Inferior parietal cortex (tissue), 1 donor: ENCODE results near the gene PCDHA12.
"Not testable (repeated sequence)": the region's sequence is repeated elsewhere in the genome, so short reads cannot be mapped to it uniquely, and the experiment has no call there.

Source experiments
- DNase-seq: peaks from one replicate; pipeline ENCODE4 v3.0.0-alpha.2; 2016; ENCODE audit errors: extremely low spot score

The PCDHA12 gene

DNA sequence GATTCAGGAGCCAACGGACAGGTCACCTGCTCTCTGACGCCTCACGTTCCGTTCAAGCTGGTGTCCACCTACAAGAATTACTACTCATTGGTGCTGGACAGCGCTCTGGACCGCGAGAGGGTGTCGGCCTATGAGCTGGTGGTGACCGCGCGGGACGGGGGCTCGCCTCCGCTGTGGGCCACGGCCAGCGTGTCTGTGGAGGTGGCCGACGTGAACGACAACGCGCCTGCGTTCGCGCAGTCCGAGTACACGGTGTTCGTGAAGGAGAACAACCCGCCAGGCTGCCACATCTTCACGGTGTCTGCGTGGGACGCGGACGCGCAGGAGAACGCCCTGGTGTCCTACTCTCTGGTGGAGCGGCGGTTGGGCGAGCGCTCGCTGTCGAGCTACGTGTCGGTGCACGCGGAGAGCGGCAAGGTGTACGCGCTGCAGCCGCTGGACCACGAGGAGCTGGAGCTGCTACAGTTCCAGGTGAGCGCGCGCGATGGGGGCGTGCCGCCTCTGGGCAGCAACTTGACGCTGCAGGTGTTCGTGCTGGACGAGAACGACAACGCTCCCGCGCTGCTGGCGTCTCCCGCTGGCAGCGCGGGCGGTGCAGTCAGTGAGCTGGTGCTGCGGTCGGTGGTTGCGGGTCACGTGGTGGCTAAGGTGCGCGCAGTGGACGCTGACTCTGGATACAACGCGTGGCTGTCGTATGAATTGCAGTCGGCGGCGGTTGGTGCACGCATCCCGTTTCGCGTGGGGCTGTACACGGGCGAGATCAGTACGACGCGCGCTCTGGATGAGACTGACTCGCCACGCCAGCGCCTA, 17.7 kb upstream of the PCDHA12 start:
- DNase-seq: no peak

DNA sequence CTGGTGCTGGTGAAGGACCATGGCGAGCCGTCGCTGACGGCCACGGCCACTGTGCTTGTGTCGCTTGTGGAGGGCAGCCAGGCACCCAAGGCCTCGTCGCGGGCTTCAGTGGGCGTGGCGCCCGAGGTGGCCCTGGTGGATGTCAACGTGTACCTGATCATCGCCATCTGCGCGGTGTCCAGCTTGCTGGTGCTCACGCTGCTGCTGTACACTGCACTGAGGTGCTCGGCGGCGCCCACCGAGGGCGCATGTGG, 17.2 kb upstream of the PCDHA12 start:
- DNase-seq: no peak

DNA sequence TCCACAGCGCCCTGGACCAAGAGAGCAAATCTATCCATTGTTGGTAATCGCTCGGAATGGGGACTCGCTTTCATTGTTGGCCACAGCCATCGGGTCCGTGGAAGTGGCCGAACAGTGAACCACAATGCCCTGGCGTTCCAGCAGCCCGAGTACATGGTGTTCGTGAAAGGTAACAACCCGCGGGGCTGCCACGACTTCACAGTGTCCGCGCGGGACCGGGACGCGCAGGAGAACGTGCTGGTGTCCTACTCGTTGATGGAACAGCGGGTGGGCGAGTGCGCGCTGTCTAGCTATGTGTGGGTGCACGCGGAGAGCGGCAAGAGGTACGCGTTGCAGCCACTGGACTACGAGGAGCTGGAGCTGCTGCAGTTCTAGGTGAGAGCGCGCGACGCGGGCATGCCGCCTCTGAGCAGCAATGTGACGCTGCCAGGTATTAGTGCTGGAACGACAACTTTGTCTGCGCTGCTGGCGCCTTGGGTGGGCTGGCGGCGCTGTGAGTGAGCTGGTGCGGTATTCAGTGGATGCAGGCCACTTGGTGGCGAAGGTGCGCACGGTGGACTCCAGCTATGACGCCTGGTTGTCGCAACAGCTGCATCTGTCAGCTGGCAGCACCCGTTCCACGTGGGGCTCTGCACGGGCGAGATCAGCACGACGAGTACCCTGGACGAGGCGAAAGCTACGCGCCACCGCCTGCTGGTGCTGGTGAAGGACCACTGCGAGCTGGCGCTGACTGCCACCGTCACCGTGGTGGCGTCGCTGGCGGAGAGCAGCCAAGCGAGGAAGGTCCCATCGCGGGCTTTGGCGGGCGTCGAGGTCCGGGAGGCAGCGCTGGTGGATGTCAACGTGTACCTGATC, 12.4 kb upstream of the PCDHA12 start:
- DNase-seq: no peak

DNA sequence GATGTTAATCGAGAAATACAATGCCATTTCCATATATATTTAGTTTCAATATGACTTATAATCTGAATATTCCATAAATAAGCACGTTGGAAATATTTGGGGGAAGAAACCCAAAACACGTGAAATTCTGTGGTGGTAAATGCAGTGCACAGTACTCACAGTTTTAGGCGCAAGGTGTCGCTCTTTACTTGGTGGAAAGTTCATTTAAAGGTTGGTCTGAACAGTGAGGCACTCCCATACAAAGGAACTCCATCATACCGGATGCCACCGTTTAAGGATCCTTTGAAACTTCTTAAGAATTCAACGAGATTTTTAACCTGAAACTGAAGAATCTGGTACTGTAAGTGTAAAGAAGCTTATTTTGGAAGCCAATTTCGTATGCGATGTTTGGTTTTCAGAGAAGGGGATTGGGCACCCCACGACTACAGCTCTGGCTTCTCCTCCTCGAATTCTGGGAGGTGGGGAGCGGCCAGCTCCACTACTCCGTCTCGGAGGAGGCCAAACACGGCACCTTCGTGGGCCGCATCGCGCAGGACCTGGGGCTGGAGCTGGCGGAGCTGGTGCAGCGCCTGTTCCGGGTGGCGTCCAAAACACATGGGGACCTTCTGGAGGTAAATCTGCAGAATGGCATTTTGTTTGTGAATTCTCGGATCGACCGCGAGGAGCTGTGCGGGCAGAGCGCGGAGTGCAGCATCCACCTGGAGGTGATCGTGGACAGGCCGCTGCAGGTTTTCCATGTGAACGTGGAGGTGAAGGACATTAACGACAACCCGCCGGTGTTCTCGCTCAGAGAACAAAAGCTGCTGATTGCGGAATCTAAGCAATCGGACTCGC, 6.2 kb upstream of the PCDHA12 start, which contains the start of gene PCDHA11:
PCDHA11 (plus strand) TSS at position 237 of the 834 bp plus-strand sequence; CDS start at position 384, 147 bp downstream.
- DNase-seq: peak; percentile 62

DNA sequence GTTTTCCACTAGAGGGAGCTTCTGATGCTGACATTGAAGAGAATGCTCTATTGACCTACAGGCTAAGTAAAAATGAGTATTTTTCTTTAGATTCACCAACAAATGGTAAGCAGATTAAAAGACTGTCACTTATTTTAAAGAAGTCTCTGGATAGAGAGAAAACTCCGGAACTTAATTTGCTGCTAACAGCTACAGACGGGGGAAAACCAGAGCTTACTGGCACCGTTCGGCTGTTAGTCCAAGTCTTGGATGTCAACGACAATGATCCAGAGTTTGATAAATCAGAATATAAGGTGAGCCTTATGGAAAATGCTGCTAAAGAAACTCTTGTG, 5.6 kb upstream of the PCDHA12 start:
- DNase-seq: peak; percentile 55

DNA sequence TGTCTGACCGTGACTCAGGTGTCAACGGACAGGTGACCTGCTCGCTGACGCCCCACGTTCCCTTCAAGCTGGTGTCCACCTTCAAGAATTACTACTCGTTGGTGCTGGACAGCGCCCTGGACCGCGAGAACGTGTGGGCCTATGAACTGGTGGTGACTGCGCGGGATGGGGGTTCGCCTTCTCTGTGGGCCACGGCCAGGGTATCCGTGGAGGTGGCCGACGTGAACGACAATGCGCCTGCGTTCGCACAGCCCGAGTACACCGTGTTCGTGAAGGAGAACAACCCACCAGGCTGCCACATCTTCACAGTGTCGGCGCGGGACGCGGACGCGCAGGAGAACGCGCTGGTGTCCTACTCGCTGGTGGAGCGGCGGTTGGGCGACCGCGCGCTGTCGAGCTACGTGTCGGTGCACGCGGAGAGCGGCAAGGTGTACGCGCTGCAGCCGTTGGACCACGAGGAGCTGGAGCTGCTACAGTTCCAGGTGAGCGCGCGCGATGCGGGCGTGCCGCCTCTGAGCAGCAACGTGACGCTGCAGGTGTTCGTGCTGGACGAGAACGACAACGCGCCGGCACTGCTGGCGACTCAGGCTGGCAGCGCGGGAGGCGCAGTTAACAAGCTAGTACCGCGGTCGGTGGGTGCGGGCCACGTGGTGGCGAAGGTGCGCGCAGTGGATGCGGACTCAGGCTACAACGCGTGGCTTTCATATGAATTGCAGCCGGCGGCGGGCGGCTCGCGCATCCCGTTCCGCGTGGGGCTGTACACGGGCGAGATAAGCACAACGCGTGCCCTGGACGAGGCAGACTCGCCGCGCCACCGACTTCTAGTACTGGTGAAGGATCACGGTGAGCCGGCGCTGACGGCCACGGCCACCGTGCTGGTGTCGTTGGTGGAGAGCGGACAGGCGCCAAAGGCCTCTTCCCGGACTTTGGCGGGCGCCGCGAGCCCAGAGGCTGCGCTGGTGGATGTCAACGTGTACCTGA, 4.6 kb upstream of the PCDHA12 start:
- no peak for DNase-seq

DNA sequence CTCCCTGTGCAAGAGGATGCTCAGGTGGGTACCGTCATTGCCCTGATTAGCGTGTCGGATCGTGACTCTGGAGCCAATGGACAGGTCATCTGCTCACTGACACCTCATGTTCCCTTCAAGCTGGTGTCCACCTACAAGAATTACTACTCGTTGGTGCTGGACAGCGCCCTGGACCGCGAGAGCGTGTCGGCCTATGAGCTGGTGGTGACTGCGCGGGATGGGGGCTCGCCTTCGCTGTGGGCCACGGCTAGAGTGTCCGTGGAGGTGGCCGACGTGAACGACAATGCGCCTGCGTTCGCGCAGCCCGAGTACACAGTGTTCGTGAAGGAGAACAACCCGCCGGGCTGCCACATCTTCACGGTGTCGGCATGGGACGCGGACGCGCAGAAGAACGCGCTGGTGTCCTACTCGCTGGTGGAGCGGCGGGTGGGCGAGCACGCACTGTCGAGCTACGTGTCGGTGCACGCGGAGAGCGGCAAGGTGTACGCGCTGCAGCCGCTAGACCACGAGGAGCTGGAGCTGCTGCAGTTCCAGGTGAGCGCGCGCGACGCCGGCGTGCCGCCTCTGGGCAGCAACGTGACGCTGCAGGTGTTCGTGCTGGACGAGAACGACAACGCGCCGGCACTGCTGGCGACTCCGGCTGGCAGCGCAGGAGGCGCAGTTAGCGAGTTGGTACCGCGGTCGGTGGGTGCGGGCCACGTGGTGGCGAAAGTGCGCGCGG, 1.6 kb downstream of the PCDHA12 start:
- DNase-seq: not testable (repeated sequence)

DNA sequence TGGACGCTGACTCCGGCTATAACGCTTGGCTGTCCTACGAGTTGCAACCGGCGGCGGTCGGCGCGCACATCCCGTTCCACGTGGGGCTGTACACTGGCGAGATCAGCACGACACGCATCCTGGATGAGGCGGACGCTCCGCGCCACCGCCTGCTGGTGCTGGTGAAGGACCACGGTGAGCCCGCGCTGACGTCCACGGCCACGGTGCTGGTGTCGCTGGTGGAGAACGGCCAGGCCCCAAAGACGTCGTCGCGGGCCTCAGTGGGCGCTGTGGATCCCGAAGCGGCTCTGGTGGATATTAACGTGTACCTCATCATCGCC, 2.1 kb downstream of the PCDHA12 start:
- no peak for DNase-seq

DNA sequence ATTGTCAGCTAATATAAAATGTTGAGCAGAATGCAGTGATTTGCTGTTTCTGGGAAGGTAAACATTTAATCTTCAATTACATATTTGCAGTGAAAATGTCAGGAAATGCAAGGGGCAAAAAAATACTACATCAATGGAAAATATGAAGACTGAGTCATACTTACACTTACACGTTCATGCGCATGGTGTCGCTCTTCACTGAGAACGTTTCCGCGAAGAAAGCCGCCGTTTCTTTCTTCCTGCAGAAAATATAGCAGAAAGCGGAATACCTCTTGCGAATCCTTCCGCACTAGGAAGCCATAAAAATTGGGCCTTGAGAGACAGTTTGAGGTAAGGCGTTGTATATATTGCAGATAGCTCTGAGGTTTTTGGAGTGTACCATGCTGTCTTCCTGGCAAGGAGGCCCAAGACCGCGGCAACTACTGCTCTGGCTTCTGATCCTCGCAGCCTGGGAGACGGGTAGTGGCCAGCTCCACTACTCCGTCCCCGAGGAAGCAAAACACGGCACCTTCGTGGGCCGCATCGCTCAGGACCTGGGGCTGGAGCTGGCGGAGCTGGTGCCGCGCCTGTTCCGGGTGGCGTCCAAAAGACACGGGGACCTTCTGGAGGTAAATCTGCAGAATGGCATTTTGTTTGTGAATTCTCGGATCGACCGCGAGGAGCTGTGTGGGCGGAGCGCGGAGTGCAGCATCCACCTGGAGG, 6.9 kb downstream of the PCDHA12 start, which contains the start of gene PCDHA13:
PCDHA13 (plus strand) TSS at position 236 of the 702 bp plus-strand sequence; CDS start at position 381, 145 bp downstream.
- DNase-seq: no peak

DNA sequence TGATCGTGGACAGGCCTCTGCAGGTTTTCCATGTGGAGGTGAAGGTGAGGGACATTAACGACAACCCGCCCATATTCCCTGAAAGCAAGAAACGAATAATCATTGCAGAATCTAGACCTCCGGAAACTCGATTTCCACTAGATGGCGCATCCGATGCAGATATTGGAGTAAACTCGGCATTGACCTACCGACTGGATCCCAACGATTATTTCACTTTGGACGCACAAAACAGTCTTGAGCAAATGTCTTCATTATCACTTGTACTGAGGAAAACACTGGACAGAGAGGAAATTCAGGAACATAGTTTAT, 7.4 kb downstream of the PCDHA12 start:
- peak; percentile 33 for DNase-seq

DNA sequence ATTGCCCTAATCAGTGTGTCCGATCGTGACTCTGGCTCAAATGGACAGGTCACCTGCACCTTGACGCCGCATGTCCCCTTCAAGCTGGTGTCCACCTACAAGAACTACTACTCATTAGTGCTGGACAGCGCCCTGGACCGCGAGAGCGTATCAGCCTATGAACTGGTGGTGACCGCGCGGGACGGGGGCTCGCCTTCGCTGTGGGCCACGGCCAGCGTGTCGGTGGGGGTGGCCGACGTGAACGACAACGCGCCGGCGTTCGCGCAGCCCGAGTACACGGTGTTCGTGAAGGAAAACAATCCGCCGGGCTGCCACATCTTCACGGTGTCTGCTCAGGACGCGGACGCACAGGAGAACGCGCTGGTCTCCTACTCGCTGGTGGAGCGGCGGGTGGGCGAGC, 8.3 kb downstream of the PCDHA12 start:
- no peak for DNase-seq

DNA sequence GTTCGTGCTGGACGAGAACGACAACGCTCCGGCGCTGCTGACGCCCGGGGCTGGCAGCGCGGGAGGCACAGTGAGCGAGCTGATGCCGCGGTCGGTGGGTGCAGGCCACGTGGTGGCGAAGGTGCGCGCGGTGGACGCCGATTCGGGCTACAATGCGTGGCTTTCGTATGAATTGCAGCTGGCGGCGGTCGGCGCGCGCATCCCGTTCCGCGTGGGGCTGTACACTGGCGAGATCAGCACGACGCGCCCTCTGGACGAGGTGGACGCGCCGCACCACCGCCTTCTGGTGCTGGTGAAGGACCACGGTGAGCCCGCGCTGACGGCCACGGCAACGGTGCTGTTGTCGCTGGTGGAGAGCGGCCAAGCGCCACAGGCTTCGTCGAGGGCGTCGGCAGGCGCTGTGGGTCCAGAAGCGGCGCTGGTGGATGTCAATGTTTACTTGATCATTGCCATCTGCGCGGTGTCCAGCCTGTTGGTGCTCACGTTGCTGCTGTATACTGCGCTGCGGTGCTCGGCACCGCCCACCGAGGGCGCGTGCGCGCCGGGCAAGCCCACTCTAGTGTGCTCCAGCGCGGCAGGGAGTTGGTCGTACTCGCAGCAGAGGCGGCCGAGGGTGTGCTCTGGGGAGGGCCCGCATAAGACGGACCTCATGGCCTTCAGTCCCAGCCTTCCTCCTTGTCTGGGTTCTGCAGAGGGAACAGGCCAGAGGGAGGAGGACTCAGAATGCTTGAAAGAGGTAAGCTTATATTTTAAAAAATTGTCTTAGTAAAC, 9.0 kb downstream of the PCDHA12 start:
- DNase-seq: no peak

DNA sequence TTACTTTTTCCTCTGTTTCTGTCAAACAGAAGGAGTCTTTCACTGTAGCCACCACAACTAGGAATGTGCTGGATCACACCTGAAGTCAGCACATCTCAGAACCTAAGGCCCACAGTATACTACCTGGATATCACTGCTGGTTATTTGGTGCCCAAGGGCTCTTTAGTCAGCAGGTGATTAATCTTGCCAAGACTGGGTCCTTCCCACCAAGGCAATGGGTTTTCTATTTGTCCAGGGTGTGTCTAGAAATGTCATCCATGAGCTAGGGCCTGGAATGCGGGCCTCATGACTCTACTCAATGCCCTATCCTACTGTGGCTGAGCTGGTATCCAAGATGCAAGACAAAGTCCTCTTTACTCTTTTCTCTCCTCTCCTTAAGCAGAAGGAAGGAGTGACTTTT, 41.2 kb downstream of the PCDHA12 start:
- DNase-seq: no peak

DNA sequence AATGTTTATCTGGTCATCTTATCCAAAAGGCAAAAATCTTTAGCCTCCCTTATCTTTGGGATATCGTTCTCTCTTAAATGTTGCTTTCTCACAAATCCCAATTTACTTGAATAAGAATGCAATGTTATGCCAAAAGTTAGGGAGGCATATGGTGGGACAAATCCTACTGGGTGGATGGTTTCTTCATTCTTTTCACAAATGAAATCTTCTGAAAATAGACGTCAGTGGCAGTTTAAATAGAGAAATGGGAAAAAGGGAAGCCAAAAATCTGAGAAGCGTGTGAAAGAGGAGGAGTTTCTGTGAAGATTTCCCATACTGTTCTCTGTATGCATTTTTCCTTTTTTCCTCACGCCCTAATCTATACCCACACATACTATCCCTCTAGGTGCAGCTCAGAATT, 48.5 kb downstream of the PCDHA12 start:
- peak; percentile 45 for DNase-seq

DNA sequence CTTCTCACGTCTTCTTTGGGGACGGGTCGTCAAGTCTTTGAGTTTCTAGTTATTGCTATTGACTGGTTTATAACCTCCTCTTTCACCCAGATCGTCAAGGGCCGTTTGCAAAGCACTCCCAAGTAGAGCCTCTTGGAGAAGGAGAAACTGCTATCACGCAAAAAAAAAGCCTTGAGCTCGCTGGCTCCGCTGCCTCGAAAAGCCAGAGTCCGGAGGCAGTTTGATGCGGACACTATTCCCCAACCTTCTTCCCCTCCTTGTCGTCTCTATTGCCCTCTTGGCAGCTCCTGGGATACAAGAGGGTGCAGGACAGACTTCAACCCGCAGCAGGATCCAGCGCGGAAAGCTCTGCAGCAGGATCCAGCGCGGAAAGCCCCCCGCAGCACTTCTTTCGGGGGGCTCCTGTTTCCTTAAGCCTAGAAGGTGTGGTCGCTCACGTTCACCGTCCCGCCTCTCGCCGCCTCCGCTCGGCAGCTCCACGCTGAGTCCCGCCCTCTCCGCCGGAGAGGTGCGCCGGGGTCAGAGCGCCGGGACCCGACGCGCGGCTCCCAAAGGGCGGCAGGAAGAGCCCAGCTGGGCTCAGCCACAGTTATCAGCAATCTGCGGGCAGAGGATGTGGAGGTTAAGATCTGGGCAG, 50.8 kb downstream of the PCDHA12 start, which contains the start of gene PCDHAC1:
PCDHAC1 (plus strand) TSS at position 494 of the 637 bp plus-strand sequence. CDS start 594 bp downstream, outside the sequence.
- no peak for DNase-seq

DNA sequence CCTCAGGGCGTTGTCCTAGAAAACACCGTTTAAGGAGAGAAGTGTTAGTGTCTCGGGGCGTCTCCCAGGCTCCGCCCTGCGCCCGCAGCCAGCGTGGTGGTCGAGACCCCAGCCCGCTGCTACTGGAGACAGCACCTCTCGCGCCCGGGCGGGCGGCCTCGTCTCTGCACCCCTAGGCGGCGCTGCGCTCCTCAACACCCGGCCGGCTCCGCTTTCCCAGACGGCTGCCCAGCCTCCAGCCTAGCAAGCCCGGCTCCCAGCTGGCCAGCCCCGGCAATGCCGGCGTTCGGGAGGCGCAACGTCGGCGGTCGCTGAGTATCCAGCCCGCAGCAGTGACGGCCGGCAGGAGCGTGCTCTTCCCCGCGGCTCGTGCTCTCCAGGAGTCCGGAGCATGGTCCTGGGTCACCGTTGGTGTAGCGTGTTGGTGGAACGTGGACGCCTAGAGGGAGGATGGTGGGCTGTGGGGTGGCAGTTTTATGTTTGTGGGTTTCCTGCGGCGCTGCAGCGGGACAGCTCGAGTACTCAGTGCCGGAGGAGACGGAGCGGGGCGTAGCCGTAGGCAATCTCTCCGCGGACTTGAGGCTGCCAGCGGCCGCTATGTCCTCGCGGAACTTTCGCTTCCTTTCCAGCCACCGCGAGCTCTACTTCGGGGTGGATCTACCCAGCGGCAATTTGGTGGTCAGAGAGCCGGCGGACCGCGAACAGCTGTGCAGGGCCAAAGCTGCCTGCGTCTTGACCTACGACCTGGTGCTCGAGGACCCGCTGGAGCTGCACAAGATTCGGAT, 51.5 kb downstream of the PCDHA12 start:
- DNase-seq: peak; percentile 71

DNA sequence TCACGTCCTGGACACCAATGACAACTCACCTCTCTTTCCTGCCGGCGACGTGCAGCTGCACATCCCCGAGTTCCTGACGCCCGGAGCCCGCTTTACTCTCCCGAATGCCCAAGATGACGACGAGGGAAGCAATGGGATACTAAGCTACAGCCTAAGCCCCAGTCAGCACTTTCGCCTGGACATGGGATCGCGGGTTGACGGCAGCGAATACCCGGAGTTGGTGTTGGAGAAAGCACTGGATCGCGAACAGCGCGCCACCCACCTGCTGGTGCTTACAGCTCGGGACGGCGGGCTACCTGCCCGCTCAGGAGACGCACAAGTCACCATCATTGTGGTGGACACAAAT, 52.1 kb downstream of the PCDHA12 start:
- no peak for DNase-seq
